GM21528 (cell line): Measurements from ENCODE around the gene SLC34A1.

Experiments
- ATAC-seq: cut with Tn5 transposase; IDR thresholded peaks from one replicate; pipeline ENCODE4 v1.9.1; 2021; ENCODE audit warnings: mild to moderate bottlenecking, moderate library complexity; ENCODE audit not compliant: unreplicated experiment, low FRiP score

The SLC34A1 gene

GRCh38 chr5:177429248-177430040 is 45.2 kb downstream of the SLC34A1 start:
- ATAC-seq, result no peak

DNA sequence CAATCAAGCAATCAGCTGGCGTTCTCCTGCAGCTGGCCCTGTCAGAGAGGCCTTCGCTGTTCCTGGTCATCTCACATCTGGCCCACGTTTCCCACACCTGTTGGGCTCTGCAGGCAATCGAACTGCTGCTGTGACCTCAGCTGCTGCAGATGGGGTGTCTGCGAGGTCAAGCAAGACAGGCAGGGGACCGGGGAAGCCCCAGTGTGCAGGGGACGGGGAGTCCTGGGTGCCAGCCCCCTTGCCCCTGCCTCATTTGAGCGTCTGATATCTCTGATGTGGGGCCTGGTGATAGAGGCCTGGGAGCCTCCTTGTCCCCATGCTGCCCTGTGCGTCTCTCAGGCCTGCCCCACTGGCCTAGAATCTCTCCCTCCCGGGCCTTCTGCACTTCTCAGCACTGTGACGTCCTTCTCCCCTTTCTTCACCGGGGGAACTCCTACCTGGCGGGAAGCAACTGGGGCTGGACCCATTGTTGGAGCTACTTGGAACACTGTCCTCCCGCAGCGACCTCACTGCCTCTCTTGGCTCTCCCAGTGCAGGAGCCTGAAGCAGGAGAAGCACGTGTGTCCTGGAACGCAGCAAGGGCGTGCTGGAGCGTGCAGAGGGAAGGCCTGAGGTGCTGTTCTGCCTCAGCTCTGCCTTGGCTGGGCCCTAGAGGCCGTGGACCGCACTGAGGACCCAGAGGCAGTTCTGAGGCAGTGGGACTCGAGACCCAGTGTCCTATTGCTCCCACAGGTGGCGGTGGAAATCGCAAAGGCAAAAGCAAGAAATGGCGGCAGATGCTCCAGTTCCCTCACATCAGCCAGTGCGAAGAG is 46.1 kb downstream of the SLC34A1 start:
- no peak for ATAC-seq

- peak; percentile 0 for ATAC-seq
Measured at GRCh38 chr5:177430972-177431316, 46.7 kb downstream of the SLC34A1 start.

DNA sequence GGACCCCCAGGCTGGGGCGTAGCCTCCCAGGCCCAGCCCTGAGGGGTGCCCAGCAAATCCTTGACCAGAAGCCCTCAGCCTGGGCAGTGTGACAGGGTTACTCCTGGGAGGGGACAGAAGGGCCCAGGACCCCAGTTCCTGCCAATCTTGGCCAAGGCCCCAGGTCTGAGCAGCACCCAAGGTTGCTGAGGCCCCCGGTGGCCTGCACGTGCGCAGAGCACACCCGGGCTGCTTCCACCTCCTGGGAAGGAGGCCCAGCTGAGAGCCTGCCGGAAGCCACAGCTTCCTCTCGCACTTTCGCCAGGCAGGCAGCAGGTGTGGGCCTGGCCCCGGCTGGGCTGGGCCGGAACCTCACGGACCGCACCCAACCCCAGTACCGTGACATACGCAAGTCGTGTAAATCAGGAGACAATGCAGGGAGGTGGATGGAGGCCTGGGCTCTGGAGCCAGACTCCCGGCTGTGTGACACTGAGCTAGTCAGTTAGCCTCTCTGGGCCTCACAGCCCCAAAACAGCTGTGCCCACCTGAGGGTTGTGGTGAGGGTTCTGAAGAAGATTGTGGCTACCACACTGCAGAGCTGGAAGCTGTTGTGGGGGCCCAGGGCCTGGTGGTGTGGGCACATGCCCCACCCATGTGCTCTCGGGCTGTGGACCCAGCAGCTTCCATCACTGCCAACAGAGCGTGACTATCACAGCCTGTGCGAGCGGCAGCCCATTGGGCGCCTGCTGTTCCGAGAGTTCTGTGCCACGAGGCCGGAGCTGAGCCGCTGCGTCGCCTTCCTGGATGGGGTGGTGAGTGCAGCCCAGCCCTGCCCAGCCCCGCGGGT is 47.3 kb downstream of the SLC34A1 start:
- ATAC-seq, result peak; percentile 40

- ATAC-seq, result no peak
Measured at GRCh38 chr5:177432143-177432838, 48.1 kb downstream of the SLC34A1 start.

DNA sequence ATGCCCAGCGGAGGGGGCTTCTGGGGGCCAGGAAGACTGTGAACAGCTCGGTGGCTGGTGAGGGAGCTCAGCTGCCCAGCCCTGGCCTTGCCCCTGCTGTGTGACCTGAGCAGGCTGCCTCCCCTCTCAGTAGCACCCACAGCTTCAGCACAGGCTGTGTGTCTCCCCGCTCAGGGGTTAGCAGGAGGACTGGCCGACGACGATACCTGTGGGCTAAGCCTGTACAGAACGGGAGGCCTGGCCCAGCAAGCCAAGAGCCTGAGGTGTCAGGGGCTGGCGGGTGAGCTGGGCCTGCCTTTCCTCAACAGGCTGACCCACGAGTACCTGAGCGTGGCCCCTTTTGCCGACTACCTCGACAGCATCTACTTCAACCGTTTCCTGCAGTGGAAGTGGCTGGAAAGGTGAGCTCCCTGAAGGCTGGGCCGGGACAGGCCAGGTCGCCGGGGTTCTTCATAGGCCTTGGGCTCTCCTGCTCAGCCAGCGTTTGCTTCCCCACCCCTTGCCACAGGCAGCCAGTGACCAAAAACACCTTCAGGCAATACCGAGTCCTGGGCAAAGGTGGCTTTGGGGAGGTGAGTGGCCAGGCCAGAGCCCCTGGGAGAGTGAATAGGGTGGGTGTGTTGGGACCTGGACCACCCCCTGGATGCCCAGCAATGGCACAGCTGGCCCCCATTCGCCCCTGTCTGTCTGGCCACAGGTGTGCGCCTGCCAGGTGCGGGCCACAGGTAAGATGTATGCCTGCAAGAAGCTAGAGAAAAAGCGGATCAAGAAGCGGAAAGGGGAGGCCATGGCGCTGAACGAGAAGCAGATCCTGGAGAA is 48.8 kb downstream of the SLC34A1 start:
- no peak for ATAC-seq

- no peak for ATAC-seq
Measured at GRCh38 chr5:177433658-177434217, 49.5 kb downstream of the SLC34A1 start.

GRCh38 chr5:177434437-177434836 is 50.2 kb downstream of the SLC34A1 start:
- no peak for ATAC-seq

DNA sequence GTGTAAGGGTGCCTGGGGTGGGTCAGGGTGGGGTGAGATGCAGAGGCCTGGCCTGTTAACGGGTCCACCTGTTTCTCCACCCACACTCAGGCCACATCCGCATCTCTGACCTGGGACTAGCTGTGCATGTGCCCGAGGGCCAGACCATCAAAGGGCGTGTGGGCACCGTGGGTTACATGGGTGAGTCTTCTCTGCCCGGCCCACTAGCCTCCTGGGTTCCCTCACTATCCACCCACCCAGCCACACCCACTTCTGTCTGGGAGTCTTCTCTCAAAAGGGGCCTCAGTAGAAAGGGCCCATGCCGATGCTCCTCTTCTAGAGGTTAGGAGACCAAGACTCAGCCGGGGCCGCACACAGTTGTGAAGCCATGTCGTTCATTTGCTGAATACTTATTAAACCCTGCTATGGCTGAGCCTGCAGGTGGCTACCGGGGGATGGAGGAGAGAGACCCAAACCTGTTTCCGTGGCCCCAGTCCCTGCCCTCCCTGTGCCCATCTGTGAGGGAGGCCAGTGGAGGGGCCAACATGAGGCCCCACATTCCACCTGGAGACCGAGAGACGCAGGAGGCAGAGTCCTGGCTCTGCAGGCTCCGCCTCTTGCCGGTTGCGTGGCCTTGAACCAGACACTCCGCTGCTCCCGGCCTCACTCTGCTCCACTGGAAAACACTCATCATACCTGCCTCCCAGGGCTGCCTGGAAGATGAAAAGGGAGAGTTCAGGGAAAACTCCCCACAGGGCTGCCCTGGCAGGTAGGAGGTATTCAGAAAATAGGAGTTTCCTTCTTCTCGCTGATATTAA is 50.9 kb downstream of the SLC34A1 start:
- ATAC-seq, result no peak

DNA sequence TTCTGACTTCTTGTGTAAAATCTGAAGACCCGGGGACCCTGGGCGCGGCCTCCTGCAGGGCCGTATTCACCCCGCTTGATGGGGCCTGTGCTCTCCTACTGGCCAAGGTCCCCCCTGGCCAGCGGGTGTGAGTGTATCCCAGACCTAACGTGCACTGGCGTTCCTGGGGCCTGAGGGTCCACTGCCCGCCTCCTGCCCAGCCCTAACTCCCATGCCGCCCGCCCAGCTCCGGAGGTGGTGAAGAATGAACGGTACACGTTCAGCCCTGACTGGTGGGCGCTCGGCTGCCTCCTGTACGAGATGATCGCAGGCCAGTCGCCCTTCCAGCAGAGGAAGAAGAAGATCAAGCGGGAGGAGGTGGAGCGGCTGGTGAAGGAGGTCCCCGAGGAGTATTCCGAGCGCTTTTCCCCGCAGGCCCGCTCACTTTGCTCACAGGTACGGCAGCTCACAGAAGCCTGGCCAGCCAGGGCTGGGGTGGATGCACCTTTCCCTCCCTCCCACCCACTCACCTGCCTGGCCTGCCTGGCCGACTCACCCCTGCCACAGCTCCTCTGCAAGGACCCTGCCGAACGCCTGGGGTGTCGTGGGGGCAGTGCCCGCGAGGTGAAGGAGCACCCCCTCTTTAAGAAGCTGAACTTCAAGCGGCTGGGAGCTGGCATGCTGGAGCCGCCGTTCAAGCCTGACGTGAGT is 51.8 kb downstream of the SLC34A1 start:
- ATAC-seq, result no peak

DNA sequence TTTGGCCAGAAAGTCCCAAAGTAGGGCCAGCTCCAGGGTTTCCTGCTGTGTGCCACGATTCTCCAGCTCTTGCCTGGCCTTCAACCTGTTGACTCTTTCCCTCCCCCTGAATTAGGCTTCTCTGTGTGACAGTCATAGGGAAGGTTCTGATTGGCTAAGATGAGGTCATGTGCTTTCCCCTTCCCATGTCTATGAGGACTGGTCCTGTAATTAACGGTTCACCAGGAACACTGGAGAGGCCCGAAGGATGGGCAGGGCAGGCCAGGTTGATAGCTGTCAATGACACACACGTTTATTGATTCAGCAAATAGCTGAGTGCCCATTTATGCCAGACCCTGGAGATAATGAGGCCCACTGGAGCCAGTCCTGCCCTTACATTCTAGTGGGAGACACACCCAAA is 53.4 kb downstream of the SLC34A1 start:
- ATAC-seq, result no peak

DNA sequence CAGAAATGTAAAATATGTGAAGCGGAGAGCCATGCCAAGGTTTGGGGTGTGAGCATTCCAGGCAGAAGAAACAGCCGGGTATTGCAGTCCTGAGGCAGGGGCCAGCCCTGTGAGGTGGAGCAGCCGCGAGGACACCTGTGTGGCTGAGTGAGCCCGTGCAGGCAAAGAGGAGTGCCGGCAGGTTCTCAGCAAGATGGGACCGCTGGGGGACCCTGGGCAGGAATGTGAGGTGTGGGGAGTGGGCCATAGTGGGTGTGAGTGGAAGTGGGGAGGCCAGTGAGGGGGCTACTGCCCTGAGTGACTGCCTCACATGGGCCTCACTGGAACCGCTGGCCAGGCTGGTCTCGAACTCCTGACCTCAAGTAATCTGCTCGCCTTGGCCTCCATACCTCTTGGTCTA is 54.2 kb downstream of the SLC34A1 start:
- no peak for ATAC-seq

DNA sequence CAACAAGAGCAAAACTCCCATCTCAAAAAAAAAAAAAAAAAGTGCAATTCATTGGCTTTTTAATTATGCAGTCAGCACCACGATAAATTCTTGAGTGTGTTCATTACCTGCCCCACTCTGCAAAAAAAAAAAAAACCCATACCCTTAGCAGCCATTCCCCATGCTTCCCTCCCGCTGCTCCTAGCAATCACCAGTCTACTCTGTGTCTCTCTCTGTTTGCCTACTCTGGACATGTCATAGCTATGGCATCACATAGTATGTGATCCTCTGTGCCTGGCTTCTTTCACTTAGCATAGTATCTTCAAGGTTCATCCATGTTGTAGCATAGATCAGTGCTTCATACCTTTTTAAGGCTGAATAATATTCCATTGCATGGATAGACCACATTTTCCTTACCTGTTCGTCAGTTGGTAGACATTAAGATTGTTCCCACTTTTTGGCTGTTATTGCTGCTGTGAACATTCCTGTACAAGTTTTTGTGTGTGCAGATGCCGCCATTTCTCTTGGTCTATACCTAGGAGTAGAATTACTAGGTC is 55.4 kb downstream of the SLC34A1 start:
- no peak for ATAC-seq

DNA sequence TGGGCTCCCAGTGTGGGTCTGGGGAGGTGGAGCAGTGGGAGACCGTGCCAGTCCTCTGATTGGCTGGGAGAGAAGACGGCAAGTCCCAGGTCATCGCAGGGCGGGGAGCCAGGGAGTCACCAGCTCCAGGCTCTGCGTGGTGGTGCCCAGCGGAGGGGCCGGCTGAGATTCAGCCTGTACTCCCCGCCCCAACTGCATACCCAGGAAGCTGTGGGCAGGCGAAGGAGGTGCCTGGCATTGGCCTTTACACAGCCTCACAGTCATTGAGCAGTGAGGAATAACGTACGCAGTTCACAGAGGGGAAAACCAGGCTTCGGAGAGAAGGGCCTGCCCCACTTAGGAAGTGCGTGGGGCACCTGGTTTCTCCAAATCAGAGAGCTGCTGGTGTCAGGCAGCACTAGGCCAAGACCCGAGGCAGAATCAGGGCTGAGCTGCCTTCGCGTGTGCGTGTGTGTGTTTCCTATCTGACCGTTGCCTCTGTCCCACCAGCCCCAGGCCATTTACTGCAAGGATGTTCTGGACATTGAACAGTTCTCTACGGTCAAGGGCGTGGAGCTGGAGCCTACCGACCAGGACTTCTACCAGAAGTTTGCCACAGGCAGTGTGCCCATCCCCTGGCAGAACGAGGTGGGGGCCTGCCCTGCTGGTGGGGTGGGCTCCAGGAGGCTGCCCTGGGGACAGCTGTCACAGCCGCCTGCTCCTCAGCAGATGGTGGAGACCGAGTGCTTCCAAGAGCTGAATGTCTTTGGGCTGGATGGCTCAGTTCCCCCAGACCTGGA is 56.2 kb downstream of the SLC34A1 start:
- ATAC-seq, result no peak

- no peak for ATAC-seq
Measured at GRCh38 chr5:177440990-177441780, 57.0 kb downstream of the SLC34A1 start.
